ENCODE measurements around the gene CDC42. TPM values are rescaled to one million over a fixed set of nuclear protein-coding genes. Genes with fewer than 3 reads are reported as not detected.

CDC42 gene
- polyA plus RNA-seq, 1 donor from 2014 or later = 913 TPM

DNA sequence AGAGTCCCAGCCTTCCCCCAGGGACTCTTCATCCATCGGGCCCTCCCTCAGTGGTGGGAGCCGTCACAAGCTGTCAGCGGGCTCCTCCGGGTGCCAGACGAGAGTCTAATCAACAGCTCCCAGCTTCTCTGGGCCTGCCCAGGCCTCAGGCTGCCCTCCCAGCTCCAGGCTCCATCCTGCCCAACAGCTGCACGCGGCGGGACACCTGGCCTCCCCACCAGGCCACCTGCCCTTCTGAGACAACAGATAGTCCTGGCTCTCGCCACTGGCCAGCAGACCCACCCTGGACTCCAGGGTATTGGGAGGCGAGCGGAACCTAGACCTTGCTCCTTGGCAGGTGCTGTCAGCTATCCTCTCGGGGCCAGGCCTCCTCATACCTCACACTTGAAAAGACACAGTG is 87.3 kb downstream of the CDC42 start:
- Histone ChIP-seq H3F3A (ENCODE audit: insufficient read depth, low read length, poor library complexity, severe bottlenecking) (no peaks in the 10 kb centered on the region), H3K9ac (ENCODE audit: low read length) (no peak overlapping the region), H3K4me2 (ENCODE audit: low read length) (no peak overlapping the region), H3K27me3 (ENCODE audit: insufficient read depth, low read depth, low read length) (peaks cover 16% of the 10 kb centered on the region), H3K36me3 (ENCODE audit: insufficient read depth, low read length) (no peaks in the 10 kb centered on the region), H3K9me2 (ENCODE audit: insufficient read depth, low read length) (no peaks in the 10 kb centered on the region), H2AFZ (ENCODE audit: low read depth, low read length) (no peak overlapping the region), H3K27ac (ENCODE audit: low read length) (no peak overlapping the region), H4K20me1 (ENCODE audit: insufficient read depth) (no peaks in the 10 kb centered on the region), H3K79me2 (replicated peaks; ENCODE audit: insufficient read depth, low read length) (no peaks in the 10 kb centered on the region), H3K4me3 (ENCODE audit: low read length) (no peak overlapping the region), H3K9me3 (ENCODE audit: low read length) (no peaks in the 10 kb centered on the region)
- TF ChIP-seq, protein P1, sequence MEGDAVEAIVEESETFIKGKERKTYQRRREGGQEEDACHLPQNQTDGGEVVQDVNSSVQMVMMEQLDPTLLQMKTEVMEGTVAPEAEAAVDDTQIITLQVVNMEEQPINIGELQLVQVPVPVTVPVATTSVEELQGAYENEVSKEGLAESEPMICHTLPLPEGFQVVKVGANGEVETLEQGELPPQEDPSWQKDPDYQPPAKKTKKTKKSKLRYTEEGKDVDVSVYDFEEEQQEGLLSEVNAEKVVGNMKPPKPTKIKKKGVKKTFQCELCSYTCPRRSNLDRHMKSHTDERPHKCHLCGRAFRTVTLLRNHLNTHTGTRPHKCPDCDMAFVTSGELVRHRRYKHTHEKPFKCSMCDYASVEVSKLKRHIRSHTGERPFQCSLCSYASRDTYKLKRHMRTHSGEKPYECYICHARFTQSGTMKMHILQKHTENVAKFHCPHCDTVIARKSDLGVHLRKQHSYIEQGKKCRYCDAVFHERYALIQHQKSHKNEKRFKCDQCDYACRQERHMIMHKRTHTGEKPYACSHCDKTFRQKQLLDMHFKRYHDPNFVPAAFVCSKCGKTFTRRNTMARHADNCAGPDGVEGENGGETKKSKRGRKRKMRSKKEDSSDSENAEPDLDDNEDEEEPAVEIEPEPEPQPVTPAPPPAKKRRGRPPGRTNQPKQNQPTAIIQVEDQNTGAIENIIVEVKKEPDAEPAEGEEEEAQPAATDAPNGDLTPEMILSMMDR (IDR thresholded peaks at IDR 0.05; ENCODE audit: poor library complexity, severe bottlenecking) = no peak
- TF ChIP-seq SMC3 (conservative IDR thresholded peaks at IDR 0.05; ENCODE audit: poor library complexity) (no peak), EP300 (conservative IDR thresholded peaks at IDR 0.05; ENCODE audit: poor library complexity, severe bottlenecking) (no peak), EZH2 (IDR thresholded peaks at IDR 0.05; ENCODE audit: borderline replicate concordance, insufficient read depth, low read length, poor library complexity, severe bottlenecking) (no peak)

Small RNAs within 50 kb of the gene (small RNA-seq; reads per million reads assigned to genes)
- gene RN7SL186P = 0 reads per million in 3 experiments
- gene RNU6-776P = 0 reads per million in 3 experiments

Other genes starting within 250 kb of the CDC42 start
- gene LDLRAD2, start 240.4 kb upstream of the CDC42 start, polyA plus RNA-seq = not detected in 2 replicates
- gene HSPG2, start 115.4 kb upstream of the CDC42 start, polyA plus RNA-seq = 0.79 and 0.90 TPM in 2 replicates
- not detected in 2 replicates for gene CELA3B, start 75.7 kb upstream of the CDC42 start, polyA plus RNA-seq
- gene CELA3A, start 51.1 kb upstream of the CDC42 start, polyA plus RNA-seq = not detected in 2 replicates
- gene WNT4, start 90.4 kb downstream of the CDC42 start, polyA plus RNA-seq = 5.1 and 6.0 TPM in 2 replicates

Data from neural cell (in vitro differentiated cells).